Body of pancreas (tissue), 4 donors: ENCODE results near the gene CDK8.

Experiments used
- POLR2A ChIP-seq, 3 donors: fragments of 450-650 bp; IDR thresholded peaks; one replicate each; pipeline ENCODE4 v1.6.1; 2016; ENCODE audit warnings: antibody characterized with exemption in 3 of 3, mild to moderate bottlenecking in 2 of 3
- TF ChIP-seq, protein P1 (sequence below), 7 experiments: fragments of 450-650 bp in 4 of 7; fragments of 200-600 bp in 3 of 7; sonication (generic) in 3 of 7; IDR thresholded peaks; one replicate each; pipeline ENCODE4 v1.5.1; 2016 to 2019; ENCODE audit warnings: antibody characterized with exemption in 7 of 7

DNA sequence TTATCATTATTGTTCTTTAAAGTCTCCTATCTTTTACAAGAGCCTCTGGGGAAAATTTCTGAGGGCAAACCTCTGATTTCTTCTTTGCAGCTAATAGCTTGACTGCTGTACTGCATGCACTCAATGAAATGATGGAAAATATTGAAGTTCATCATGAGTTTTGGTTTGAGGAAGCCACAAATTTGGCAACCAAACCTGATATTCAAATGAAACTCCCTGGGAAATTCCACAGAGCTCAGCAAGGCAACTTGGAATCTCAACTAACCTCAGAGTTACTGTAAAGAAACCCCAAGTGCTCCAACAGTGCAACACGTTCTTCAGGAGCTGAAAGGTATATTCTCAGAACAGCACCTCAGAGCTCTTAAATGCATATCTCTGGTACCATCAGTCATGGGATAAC, 17.6 kb upstream of the CDK8 start:
- no peak for TF ChIP-seq POLR2A (IDR thresholded peaks at IDR 0.05)
- TF ChIP-seq, protein P1, sequence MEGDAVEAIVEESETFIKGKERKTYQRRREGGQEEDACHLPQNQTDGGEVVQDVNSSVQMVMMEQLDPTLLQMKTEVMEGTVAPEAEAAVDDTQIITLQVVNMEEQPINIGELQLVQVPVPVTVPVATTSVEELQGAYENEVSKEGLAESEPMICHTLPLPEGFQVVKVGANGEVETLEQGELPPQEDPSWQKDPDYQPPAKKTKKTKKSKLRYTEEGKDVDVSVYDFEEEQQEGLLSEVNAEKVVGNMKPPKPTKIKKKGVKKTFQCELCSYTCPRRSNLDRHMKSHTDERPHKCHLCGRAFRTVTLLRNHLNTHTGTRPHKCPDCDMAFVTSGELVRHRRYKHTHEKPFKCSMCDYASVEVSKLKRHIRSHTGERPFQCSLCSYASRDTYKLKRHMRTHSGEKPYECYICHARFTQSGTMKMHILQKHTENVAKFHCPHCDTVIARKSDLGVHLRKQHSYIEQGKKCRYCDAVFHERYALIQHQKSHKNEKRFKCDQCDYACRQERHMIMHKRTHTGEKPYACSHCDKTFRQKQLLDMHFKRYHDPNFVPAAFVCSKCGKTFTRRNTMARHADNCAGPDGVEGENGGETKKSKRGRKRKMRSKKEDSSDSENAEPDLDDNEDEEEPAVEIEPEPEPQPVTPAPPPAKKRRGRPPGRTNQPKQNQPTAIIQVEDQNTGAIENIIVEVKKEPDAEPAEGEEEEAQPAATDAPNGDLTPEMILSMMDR (IDR thresholded peaks at IDR 0.05) = no peak
